GM18499 (cell line): ENCODE measurements around the gene TRIOBP.

ENCODE experiments used
- ATAC-seq: cut with Tn5 transposase; IDR thresholded peaks from one replicate; pipeline ENCODE4 v1.9.1; 2021; ENCODE audit warnings: moderate number of reproducible peaks; ENCODE audit not compliant: insufficient read depth, unreplicated experiment

TRIOBP gene

DNA sequence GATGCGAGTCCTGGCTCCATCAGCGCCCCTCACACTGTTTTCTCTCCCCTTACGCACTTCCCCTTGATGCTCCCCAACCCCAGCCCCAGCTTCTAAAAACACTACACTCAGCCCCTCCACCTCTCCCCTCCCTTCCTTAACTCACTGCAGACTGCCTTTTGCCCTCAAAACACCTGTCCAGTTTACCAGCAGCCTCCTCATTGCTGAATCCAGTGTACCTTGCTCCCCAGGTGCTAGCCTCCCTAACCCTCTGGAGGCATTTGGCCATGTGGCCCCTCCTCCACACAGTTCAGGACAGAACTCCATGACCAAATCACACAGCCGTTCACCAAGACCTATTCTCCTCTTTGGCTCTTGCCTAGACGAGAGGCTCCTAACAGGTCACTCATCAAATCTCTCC is 123.5 kb downstream of the TRIOBP start:
- no peak for ATAC-seq

DNA sequence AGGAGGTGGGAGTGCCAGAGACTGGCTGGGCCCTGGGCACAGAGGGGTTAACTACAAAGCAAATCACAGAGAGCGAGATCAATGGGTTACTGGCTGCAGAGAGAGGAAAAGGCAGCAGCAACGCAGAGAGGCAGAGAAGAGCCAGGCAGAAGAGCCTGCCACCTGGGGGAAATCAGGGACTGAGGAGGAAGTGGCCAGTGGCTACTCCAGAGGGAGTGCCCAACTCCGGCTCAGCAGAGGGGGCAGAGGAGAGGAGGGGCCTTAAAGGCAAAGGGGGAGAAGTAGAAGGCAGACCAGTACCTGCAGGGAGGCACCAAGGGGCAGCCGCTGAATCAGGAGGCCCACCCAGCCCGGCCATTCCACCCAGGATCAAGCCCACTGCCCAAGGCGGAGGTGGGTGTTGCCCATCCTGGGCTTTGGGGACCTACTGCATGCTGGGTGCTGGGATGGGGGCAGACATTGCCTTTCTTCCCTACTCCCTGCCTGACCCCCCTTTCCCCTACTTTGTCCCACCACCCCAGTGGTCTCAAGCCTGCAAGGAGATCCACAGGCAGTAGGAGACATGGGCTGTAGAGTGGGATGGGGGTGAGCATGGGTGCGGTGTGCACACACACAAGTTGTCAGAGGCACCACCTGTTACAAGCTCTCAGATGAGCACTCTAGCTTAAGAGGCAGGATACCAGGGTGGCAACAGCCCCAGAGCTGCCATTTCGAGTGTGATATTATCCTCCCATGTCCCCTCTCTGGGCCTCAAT is 125.4 kb downstream of the TRIOBP start:
- no peak for ATAC-seq

DNA sequence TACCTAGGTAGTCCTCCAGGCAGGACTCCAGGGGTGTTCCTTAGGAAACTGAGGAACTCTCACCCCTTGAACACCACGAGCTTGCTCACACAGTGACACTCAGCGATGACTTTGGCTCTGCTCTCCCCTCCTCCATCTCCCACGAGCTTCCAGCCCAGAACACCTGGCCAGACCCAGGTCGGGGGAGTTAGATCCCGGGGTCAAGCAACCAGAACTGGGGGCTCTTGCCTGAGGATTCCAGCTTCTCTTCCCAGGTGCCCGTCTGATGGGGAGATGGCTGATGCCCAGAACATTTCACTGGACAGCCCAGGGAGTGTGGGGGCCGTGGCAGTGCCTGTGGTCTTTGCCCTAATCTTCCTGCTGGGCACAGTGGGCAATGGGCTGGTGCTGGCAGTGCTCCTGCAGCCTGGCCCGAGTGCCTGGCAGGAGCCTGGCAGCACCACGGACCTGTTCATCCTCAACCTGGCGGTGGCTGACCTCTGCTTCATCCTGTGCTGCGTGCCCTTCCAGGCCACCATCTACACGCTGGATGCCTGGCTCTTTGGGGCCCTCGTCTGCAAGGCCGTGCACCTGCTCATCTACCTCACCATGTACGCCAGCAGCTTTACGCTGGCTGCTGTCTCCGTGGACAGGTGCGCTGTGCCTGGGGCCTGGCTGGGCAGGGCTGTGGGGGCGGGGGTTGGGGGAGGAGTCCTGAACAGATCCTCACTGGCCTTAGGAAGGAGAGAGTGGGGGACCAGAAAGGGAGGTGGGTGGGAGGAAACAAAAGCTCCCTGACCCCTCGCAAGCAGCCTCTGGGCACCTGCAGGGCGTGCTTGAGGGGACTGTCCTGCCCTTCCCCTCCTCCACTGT is 126.5 kb downstream of the TRIOBP start, which contains the start of gene GALR3:
TSS of gene GALR3 (plus strand) at position 249 of the 852 bp plus-strand sequence. CDS start at position 274, 25 bp downstream.
- no peak for ATAC-seq

DNA sequence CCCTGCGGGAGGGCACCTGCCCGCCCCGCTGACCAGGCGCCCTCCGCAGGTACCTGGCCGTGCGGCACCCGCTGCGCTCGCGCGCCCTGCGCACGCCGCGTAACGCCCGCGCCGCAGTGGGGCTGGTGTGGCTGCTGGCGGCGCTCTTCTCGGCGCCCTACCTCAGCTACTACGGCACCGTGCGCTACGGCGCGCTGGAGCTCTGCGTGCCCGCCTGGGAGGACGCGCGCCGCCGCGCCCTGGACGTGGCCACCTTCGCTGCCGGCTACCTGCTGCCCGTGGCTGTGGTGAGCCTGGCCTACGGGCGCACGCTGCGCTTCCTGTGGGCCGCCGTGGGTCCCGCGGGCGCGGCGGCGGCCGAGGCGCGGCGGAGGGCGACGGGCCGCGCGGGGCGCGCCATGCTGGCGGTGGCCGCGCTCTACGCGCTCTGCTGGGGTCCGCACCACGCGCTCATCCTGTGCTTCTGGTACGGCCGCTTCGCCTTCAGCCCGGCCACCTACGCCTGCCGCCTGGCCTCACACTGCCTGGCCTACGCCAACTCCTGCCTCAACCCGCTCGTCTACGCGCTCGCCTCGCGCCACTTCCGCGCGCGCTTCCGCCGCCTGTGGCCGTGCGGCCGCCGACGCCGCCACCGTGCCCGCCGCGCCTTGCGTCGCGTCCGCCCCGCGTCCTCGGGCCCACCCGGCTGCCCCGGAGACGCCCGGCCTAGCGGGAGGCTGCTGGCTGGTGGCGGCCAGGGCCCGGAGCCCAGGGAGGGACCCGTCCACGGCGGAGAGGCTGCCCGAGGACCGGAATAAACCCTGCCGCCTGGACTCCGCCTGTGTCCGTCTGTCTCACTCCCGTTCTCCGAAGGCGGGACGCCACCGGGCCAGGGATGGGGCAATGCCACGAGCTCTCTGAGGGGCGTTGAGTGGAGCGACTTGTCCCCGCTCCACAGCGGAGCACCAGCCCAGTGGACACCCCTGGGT is 128.1 kb downstream of the TRIOBP start:
- no peak for ATAC-seq
